GM12865 (cell line): ENCODE results near the gene ADSL.
"Not testable (repeated sequence)": the region's sequence is repeated elsewhere in the genome, so short reads cannot be mapped to it uniquely, and the experiment has no call there.

Experiments
- DNase-seq: peaks from one replicate; pipeline ENCODE4 v3.0.0; 2010; ENCODE audit warnings: low read depth
- H3K4me3 ChIP-seq: 2 replicates; pipeline ENCODE4 v1.5.1; 2011; ENCODE audit warnings: mild to moderate bottlenecking, low read depth, low read length, control low read depth
- CTCF ChIP-seq: IDR thresholded peaks from 2 replicates; pipeline ENCODE4 v1.5.1; 2011; ENCODE audit warnings: low read length, control low read depth, low read depth, inconsistent platforms; ENCODE audit not compliant: insufficient read depth; ENCODE audit errors: missing control alignments

ADSL gene

GRCh38 chr22:40309631-40310030, 36.7 kb upstream of the ADSL start:
- no peak for DNase-seq
- no peak for TF ChIP-seq CTCF
- no peak overlapping the region for H3K4me3 ChIP-seq

- no peak for DNase-seq
- H3K4me3 ChIP-seq: no peak overlapping the region
- no peak for TF ChIP-seq CTCF
These were observed 36.1 kb upstream of the ADSL start for GRCh38 chr22:40310081-40310767.

- TF ChIP-seq CTCF: no peak
- no peak for DNase-seq
- no peak overlapping the region for H3K4me3 ChIP-seq
These were observed 35.6 kb upstream of the ADSL start for GRCh38 chr22:40310768-40311120.

DNA sequence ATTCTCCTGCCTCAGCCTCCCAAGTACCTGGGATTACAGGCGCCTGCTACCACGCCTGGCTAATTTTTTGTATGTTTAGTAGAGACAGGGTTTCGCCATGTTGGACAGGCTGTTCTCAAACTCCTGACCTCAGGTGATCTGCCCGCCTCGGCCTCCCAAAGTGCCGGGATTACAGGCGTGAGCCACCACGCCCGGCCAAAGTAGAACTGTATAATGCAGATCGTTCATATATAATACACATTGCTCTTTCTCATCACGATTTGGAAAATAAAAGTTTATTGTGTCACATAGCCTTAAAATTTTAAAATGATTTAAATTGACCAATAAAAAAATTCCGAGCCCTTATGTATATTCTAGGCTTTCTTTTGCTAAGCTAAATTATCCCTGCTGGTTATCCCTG, 34.7 kb upstream of the ADSL start:
- H3K4me3 ChIP-seq, DNase-seq: not testable (repeated sequence)

GRCh38 chr22:40312050-40312449, 34.2 kb upstream of the ADSL start:
- no peak for DNase-seq
- no peak for TF ChIP-seq CTCF
- no peak overlapping the region for H3K4me3 ChIP-seq

GRCh38 chr22:40313007-40313406, 33.3 kb upstream of the ADSL start:
- no peak for TF ChIP-seq CTCF
- DNase-seq: no peak
- no peak overlapping the region for H3K4me3 ChIP-seq

DNA sequence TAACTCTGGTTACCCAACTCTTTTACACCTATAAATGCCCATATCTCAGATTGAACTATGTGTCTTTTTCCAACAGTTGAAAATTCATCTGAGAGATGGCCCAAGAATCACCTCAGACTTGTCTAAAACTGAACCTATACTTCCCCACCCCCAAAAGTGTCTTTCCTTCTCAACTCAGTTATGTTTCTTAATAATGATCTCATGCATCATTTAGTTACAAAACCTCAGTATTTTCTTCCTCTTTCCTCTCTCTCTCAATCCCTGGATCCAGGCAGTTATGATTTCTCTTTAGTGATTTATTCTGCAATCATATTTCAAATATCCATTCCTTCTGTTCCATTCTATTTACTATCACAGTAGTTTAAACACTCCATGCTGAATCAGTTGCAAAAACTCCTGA, 32.3 kb upstream of the ADSL start:
- H3K4me3 ChIP-seq: no peak overlapping the region
- DNase-seq: no peak
- TF ChIP-seq CTCF: no peak
